Hippocampal formation (tissue), 2 donors: ENCODE data around the gene ZNF462.
"Not testable (repeated sequence)": the region's sequence is repeated elsewhere in the genome, so short reads cannot be mapped to it uniquely, and the experiment has no call there.

ENCODE experiments used
- DNase-seq, 2 donors: peaks; one replicate each; lab custom pipeline; 2025; lab: John Stamatoyannopoulos, UW

Gene ZNF462

GRCh38 chr9:106886111-106887046, 23.4 kb downstream of the ZNF462 start:
- no peak for DNase-seq

- no peak for DNase-seq
These were observed 24.1 kb downstream of the ZNF462 start for GRCh38 chr9:106887066-106887465.

DNA sequence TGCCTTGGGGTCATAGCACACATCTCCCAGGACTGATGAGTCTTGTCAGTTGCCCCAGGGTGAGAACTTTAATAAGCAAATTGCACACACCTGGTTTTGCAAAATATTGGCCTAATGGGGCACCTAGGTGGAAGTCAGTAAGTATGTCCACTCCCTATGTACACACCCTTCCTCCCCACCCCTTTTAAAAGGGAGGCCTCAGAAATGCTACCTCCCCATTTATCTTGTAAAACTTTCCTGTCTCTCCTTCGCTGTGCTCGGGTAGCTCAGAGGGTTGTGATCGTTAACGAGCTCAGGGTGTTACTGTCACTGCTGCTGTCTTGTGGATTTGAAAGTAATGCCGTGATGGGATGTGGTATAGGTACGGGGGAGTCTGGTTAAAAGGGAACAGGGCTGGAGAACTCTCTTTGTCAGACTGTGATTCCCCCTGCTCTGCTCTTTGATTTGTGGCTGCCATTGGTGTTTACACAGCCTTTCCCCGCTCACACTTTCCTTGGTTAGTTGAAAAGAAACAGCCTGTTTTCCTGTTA, 26.2 kb downstream of the ZNF462 start:
- no peak for DNase-seq

DNA sequence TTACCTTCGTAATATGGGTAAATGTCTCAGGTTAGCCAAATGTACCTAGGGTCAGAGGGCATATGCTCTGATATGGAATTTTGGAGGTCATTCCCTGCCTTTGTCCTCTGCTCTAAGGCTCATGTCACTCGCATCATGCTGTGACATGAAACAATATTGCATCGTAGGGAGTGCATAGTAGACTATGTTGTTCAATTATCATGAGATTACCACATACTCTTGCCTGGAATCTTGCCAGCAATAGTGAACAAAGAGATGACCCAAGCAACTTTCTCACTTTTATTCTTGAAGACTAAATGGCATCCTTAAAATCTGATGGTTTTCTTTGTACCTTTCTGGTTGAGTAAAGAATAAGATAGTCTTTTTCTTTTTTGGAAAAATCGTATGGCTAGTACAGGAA, 27.6 kb downstream of the ZNF462 start:
- DNase-seq: no peak

DNA sequence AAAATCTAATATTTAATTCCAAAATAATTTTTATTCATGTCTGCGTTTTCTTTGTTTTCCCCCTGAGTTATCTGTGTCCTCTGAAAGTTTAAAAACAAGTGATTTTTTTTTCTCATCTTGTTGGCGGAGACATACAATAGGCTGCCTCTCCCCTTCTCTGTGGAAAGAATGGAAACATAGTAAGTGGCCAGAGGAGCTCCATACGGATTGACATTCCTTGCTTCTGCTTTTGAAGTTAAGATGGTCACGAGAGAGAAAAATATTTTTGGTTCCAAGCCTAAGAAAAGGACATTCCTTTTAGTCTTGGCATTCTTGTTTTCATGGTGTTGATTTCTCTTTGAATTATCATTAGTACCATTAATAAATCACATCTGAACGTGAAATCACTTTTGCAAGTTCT, 28.3 kb downstream of the ZNF462 start:
- DNase-seq: no peak

DNA sequence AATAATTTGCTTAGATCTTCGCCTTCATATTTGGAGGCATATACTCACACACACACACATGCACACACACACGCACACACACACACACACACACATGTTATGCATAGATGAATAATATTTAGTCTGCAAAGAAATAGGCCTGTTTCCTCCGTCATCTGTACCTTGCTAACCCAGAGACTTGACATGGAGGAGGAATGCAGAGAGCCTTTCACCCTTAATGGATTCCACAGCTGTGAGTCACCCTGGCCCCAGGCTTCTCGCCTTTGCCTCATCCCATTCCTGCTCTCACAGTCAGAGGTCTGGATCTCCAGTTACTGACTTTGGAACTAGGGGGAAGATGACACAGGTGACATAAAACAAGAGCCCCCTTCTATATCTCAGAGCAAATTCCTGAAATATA, 29.7 kb downstream of the ZNF462 start:
- no peak for DNase-seq

- no peak for DNase-seq
These were observed 30.1 kb downstream of the ZNF462 start for GRCh38 chr9:106893088-106893487.

DNA sequence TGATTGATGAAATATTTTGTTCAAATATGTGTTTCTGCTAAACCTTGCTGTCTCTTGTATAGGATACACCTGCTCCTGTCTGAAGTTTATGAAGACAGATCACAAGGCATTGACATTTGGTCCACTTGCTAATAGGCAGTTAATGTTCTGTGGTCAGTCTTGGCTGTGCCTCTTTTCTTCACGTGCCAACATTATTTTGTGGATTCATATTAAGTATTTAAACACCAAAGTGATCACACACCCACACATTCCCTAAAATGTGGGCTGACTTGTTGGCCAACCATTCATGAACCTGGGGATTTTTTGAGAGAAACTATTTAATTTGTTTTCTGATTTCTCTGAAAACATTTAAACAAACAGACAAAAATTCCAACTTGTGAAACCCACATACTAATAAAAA, 33.7 kb downstream of the ZNF462 start:
- no peak for DNase-seq

DNA sequence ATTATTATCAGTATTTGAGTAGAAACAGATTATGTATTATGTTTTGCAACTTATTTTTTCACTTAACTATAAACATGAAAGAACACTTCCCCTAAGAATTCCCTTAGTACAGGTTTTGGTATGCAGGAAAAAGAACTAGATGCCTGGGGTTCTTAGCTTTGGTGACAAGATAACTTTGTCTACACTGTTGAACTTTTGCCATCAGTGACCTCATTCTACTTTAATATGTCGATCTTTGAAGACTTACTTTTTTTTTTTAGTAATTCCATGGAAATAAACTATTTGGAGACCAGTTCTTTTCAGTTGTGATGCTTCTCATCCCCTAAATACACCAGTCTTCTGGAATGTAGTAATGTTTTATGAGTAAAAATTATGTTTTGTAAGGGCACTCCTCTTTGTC, 34.3 kb downstream of the ZNF462 start:
- DNase-seq: no peak

- no peak for DNase-seq
These were observed 34.8 kb downstream of the ZNF462 start for GRCh38 chr9:106897751-106898150.

- not testable (repeated sequence) for DNase-seq
These were observed 37.6 kb downstream of the ZNF462 start for GRCh38 chr9:106900523-106900922.

DNA sequence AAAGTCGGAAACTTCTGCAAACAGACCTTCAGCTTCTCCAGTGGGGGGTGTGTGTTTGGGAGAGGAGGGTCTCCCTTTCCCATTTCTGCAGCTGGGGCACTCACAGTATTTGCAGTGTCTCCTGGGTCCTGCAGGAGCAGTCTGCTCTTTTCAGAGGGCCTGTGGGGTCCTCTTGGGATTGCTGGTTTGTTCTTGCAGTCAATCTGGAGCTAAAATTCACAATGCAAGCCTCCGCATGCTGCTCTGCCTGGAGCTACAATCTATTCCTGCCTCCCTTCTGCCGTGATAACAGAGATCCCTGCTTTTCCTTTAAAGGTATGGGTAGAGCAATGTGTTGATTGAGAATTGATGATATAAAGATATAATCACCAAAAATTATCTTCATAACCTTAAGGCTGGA, 43.2 kb downstream of the ZNF462 start:
- DNase-seq: no peak

DNA sequence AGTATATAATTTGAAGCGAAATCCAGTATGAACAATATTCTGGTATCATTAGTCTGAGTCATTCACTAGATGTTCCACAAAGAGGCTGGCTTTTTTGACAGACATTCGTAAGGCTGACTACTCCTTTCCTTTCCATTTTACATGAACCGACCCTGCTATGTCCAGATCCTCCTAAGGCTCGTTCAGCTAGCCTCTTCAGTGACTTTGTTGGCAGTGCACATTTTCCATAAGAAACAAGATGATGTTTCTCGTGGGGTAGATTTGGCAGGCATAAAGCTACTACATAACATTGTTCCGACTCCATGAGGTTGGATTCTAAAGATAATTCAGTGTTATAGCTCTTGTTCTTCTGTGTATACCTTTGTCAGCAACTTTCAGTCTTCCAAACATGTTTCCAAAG, 49.0 kb downstream of the ZNF462 start:
- DNase-seq: no peak

- no peak for DNase-seq
These were observed 50.3 kb downstream of the ZNF462 start for GRCh38 chr9:106913276-106913675.

DNA sequence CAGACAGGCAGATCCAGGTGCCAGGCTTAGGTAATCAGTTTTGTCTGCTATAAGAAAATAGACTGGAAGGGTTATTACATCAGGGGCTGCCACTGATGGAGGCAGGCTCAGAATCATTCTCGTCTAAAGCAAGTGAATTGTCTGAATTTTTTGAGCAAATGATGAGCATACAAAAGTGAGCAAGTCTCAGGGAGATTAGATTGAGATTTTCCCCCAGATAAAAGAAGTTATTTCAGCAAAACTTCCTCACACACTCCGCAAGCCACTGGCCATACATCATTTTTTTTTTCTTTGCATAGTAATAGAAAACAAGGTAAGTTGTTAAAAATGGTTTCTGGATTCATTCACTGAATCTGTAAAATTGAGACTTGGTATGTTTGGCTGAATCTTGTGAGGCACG, 52.9 kb downstream of the ZNF462 start:
- DNase-seq: no peak

DNA sequence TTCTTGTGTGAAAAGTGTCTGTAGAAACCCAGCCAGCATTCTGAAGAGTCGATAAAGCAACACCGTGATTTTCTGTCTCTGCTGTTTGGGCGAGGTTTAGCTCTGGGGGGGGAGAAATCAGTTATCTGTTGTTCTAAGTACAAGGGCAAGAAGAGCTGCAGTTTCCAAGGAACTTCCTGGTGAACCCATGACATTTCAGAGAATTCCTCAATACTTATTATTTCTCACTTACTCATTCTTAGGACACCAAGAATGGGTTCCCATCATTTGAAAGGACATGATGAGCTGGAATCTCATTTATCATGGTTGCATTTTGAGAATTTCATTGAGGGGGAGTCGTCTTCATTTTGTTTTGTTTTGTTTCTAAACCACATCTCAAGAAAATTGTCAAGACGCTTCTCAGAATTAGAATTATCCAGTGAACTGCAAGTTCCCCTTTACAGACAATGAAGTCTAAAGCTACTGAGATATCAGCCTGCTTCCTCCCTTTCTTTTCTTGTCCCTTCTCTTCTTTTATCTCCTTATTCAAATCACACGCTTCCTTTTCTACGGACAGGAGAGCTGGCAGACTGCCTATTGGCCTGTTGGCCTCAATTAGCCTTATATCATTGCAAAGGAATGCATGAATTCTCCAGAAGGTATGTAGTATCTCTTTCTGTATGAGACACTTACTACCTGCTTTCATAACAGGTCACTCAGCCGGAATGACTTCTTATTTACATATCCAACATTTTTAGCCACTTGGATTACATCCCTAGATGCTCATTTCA, 53.7 kb downstream of the ZNF462 start:
- DNase-seq: no peak

DNA sequence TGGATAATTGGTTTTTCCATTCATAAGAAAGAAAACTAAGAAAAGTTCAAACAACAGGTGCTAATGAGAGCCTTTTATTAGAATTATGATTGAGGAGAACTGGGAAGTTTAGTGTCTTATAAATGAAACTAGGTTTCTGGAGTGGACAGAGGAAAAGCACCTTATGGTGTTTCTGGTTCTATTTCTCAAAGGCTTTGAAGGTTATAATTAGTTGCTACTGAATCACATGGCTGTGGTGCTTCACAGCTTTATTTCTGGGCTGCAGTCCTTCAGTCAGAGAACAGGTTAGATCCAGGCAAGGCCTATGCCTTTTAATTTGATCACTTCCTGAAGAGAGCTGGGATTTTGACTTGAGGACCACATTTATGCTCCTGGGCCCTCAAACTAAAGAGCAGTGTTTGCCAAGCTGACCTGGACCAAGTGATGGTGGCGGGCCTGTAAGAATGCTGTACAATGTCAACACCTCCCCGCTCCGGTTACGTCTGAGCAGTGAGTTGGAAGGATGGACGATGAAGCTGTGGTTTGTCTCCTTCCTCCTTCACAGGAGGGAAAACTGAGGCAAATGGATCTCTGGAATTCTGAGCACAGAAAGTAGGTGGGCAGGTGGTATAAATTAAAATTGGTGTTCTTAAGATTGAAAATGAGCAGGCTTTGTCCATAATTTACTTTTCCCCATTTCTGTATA, 56.0 kb downstream of the ZNF462 start:
- DNase-seq: no peak

GRCh38 chr9:106920091-106920490, 57.1 kb downstream of the ZNF462 start:
- DNase-seq: no peak

DNA sequence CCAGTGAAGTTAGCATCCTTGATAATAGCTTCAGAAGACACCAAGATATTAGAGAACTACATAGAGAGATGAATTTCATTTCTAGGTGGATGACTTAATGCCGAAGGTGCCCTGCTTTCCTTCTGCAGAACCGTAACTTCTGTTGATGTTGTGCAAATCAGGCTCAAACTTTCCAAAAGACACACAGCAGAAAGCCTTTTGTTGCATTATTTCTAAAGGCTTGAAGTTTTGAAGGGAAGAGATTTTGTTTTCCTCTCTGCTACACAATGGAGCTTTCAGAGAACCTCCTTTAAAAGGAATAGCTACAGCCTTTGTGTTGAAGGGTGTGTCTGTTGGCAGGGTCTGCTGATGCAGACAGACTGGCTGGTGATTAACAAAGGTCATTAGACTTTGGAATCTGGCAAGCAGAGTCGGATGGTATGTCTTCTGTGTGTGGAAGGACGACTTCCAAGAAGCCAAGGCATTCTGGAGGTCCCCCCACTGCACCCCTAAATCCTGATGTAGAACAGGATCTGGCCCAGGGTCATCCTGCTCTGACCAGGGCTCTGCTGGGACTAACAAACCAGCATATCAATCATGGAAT, 57.8 kb downstream of the ZNF462 start:
- peak; percentile 59 to 76 for DNase-seq

- peak; percentile 59 to 76 for DNase-seq
These were observed 58.5 kb downstream of the ZNF462 start for GRCh38 chr9:106921341-106921899.

DNA sequence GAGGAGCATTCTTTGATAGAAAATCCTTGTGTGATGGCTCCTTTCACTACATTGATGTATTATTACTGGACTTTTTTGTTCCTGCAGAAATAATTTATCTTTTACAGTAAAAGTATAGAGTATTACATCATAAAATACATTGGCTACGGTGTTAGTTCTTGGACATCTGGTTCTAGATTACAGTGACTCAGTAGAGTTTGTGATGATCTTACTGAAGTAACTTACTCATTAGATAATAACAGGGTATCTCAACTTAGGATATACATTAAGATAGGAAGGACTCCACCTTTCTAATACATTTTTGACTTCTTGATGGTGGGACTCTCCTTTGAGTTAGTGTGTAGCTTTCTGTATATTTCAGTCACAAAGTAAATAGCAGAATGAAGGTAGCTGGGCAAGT, 59.1 kb downstream of the ZNF462 start:
- DNase-seq: no peak

- DNase-seq: no peak
These were observed 62.4 kb downstream of the ZNF462 start for GRCh38 chr9:106925392-106925791.
